Heart left ventricle (tissue), 13 donors: ENCODE results near the gene CCDC47.

Source experiments
- CTCF ChIP-seq, 12 donors: fragments of 200-600 bp; sonication (generic) in 4 of 12; IDR thresholded peaks; one replicate each; pipeline versions ENCODE4 v1.5.0 to v1.8.0; 2018 to 2022; ENCODE audit warnings: antibody characterized with exemption in 12 of 12, mild to moderate bottlenecking in 5 of 12
- POLR2A ChIP-seq, 2 donors: fragments of 450-650 bp; IDR thresholded peaks; one replicate each; pipeline ENCODE4 v1.6.1; 2017; ENCODE audit warnings: antibody characterized with exemption in 2 of 2, mild to moderate bottlenecking in 2 of 2, moderate library complexity in 2 of 2
- donor health status: ischemic (EF 13 %, LVEDD 7.1; RV severe dilation, severe dysfunction).
- donor health status: DM: no; HTN: yes; CAD: no.
- donor health status: DM: no; HTN: no; CAD: no.
- donor health status: ischemic (EF 25% LVEDD 6.9; RV normal size, moderate dysfunction).
- donor health status: ischemic (EF 25% LVEDD 5.7; RV mildly dilated, moderate dysfunction).
- donor health status: ischemic (EF 35%, LVEDD 5.7; RV mildly dilated, moderate dysfunction).
- donor health status: nonischemic (EF 11% LVEDD 7.7; RV severe dilation, severe dysfunction).
- donor health status: DM: yes; HTN: yes; CAD: no.
- donor health status: PGD.
- donor health status: ischemic (EF 29% LVEDD 5.4; RV normal size, mild dysfunction).
- donor health status: nonischemic (EF 23%, LVEDD 6.1; RV moderate dilation, normal function).

DNA sequence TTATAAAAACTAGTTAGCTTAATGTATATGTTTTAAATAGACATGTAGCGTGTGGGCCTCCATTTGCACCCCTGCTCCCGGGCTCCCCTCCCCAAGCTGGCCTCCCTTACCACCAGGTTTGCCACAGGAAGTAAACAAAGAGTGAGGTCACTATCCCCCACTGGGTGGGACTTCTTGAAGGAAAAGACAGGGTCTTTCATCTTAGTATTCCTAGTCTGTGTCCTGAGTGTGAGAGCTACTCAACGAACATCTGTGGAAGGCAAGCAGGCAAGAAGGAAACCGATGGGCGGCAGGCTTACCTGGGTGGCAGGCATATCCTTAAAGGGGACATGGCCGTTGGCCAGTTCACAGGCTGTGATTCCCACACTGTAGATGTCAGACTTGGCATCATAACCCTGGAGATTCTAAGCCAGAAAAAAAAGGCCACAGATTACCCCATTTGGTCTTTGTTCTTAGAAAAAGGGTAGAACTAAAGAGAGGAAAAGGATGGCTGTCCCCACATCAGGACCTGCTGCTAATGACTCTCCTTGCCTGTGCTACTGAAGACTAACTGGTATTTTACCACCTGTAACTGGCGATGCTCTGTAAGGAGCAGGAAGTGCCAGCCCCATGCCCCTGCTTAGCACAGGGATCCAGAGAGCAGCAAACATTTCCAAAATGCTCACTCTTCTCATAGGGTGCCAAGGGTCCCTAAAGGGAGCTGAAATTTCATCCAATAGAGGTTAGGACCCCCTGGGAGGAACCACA, 66.9 kb downstream of the CCDC47 start:
- TF ChIP-seq CTCF (IDR thresholded peaks at IDR 0.05) (no peak), POLR2A (IDR thresholded peaks at IDR 0.05) (no peak)
